Measurements from ENCODE around the gene STK38.
A peak's percentile ranks its signal among the peaks of the same experiment; 100 is the strongest.
"Not testable (repeated sequence)": the region's sequence is repeated elsewhere in the genome, so short reads cannot be mapped to it uniquely, and the experiment has no call there.

STK38 gene

DNA sequence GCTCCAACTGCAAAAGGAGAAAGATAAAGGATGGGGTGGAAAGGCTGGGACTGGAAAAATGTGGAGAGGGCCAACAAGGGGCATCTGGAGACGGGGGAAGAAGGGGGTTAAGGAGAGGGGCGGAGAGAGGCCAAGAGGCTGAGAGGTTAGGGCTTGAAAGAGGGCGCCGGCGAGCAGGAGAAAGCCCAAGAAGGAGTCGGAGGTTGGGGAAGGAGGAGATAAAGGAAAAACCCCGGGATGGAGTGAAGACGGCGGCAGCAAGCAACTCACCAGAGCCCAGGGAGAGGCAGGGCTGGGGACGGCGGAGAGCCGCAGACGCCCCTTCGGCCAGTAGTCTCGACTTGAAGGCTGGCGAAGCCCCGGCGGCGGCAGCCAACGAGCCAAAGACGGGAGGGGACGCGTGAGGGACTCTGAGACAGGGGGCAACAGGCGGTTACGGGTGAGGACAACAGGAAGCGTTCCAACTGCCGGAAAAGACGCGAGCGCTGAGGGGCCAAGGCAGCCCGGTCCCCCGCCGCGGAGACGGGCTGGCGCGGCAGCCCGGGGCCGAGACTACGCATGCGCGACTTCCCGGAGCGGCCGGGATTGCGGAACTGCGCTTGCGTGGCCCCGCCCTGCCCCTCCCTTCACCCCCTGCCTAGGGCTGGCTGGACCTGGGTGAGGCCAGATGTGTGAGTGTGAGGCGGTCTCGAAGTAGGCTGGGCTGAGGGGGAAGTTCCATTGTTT is at the start of gene STK38:
Gene STK38, minus strand, starts transcription at position 560 of the 726 bp plus-strand sequence. CDS start 7,277 bp downstream, outside the sequence.
- Mint-ChIP-seq H3K9me3 (no peaks in the 10 kb centered on the region), H3K27me3 (peaks cover 7% of the 10 kb centered on the region), H3K36me3 (peaks cover 29% of the 10 kb centered on the region), H3K4me1 (peaks cover 40% of the 10 kb centered on the region), H3K4me3 (peak within 1 kb of the TSS; percentile 90), H3K27ac (peak within 1 kb of the TSS; percentile 98)
- DNase-seq = peak; percentile 94
- CTCF ChIA-PET = no interaction called here

DNA sequence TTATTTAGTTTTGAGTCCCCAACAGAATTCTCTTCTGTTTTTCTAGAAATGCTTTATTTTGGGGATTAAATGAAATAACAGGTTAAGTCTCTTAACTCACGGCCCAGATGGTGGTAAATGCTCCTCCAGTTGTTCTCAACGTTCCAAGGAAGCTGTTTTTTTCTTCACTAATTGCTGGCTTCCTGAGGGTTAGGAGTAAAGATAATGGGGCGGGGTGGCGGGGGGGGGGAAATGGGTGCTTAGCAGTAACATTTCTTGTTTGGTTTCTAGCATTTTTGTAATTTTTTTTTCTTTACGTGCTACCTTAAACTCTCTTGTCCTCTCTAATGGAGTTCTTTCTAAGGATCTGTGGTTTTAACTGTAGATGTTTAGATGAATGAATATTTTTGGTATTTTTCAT is 49.1 kb upstream of the STK38 start:
- Mint-ChIP-seq H3K27me3 (peaks cover 9% of the 10 kb centered on the region), H3K36me3 (peaks cover 66% of the 10 kb centered on the region), H3K9me3 (no peaks in the 10 kb centered on the region), H3K27ac (peak overlapping the region; percentile 95), H3K4me1 (peaks cover 63% of the 10 kb centered on the region), H3K4me3 (peak overlapping the region; percentile 89)
- CTCF ChIA-PET = interaction anchor here (1.0 kb wide), 1 partner anchor 19 kb away, joined by 3 read pairs; no protein-coding TSS in a partner anchor
- peak; percentile 2 for DNase-seq

DNA sequence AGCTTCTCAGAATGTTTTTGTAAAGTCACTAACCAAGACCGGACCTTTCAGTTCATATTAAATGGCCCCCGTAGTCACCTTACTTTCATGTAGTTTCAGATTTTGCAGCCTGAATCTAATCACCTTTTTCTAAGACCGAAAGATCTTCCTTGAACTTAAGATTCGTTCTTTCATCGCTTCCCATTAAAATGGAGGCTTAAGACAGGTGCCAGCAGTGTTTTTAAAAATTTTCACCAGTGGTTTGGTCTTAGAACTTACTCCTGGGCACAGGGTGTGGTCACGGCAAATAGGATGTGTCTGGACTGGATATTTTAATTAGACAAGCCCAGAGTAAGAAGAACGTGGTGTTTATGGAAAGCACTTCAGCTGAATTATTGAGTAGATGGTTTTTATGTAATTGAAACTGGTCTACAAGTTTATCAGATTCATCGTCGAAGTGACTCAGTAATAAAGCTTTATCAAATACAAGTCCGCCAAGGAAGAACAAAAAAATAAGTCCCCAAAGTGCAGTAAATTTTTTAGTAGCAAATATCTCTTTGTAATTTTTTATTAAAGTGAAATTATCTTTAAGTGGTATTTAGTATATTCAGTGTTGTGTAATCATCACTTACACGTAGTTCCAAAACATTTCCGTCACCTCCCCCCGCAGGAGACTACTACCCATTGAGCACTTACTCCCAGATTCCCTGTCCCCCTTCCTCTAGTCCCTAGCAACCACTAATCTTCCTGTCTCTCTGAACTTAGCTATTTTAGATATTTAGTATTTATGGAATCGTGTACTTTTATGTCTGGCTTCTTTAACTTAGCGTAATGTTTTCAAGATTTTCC is 47.8 kb upstream of the STK38 start:
- Mint-ChIP-seq H3K36me3 (peaks cover 55% of the 10 kb centered on the region), H3K27me3 (peaks cover 12% of the 10 kb centered on the region), H3K27ac (peak overlapping the region; percentile 95), H3K4me1 (peaks cover 52% of the 10 kb centered on the region), H3K9me3 (no peaks in the 10 kb centered on the region), H3K4me3 (peak overlapping the region; percentile 89)
- peak; percentile 37 for DNase-seq
- CTCF ChIA-PET = interaction anchor here (0.7 kb wide), 1 partner anchor 10 kb away, joined by 3 read pairs; no protein-coding TSS in a partner anchor

DNA sequence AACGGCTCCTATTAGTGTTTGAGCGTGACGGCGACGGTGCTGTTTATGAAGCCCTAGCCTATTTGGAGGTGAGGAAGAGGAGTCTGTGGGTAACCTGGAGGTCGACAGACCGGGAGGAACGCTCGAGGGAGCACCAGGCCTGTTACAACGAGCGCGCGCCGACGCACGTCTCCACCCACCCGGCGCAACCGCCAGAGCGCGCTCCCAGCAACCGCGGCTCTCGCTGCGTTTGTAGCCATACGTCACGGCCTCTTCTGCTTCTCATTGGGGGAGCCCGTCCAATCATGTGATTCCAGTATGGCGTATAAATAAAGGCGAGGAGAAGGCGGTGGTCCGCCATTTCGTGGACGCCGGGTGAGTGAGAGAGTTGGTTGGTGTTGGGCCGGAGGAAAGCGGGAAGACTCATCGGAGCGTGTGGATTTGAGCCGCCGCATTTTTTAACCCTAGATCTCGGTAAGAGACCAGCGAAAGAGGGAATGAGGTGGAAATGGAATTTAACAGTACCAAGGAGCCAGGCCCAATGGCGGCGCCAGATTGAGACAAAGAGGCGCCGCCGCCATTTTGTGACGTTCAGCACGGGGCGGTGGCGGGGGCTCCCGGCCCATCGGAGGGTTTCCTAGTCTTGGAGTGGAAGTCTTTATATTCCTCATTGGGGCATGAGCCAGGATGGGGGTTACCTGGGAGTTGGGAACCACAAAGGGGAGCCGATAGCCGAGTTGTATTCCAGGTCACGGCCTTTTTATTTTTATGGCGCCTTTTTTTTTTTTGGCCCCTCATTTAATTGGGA is 46.9 kb upstream of the STK38 start, which contains the start of gene SRSF3:
Gene SRSF3, plus strand, starts transcription at position 334 of the 787 bp plus-strand sequence. CDS start 2,401 bp downstream, outside the sequence.
- CTCF ChIA-PET = no interaction called here
- no peaks in the 10 kb centered on the region for H3K9me3 Mint-ChIP-seq
- H3K27me3 Mint-ChIP-seq = peaks cover 13% of the 10 kb centered on the region
- peak; percentile 97 for DNase-seq
- peak within 1 kb of the TSS; percentile 95 for H3K27ac Mint-ChIP-seq
- H3K36me3 Mint-ChIP-seq = peaks cover 47% of the 10 kb centered on the region
- H3K4me1 Mint-ChIP-seq = peaks cover 44% of the 10 kb centered on the region
- H3K4me3 Mint-ChIP-seq = peak within 1 kb of the TSS; percentile 89

DNA sequence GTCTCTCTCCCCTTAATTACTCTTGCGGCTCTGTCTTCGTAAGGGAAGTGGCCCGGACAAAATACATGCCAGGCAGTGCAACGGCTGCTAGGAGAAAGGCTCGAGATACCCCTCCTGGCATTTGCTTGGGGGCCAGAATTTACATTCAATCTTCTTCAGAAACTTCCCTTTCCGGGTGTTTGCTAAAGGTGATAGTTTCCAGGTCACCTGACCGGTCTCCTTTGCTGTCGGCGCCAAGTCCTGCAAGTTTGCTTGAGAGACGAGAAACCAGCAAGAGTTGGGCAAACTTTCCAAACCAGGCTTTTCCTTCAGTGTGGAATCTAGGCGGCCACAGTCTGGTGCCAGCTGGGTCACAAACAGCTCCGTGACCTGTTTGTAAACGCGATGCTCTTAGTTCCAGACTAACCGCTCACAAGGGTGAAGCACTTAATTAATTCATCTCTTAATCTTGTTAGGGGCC is 46.3 kb upstream of the STK38 start:
- peaks cover 38% of the 10 kb centered on the region for H3K4me1 Mint-ChIP-seq
- DNase-seq = peak; percentile 64
- no peaks in the 10 kb centered on the region for H3K9me3 Mint-ChIP-seq
- peak overlapping the region; percentile 95 for H3K27ac Mint-ChIP-seq
- CTCF ChIA-PET = interaction anchor here (1.2 kb wide), 1 partner anchor 170 kb away, joined by 3 read pairs; no protein-coding TSS in a partner anchor
- peak overlapping the region; percentile 89 for H3K4me3 Mint-ChIP-seq
- peaks cover 13% of the 10 kb centered on the region for H3K27me3 Mint-ChIP-seq
- H3K36me3 Mint-ChIP-seq = peaks cover 41% of the 10 kb centered on the region

DNA sequence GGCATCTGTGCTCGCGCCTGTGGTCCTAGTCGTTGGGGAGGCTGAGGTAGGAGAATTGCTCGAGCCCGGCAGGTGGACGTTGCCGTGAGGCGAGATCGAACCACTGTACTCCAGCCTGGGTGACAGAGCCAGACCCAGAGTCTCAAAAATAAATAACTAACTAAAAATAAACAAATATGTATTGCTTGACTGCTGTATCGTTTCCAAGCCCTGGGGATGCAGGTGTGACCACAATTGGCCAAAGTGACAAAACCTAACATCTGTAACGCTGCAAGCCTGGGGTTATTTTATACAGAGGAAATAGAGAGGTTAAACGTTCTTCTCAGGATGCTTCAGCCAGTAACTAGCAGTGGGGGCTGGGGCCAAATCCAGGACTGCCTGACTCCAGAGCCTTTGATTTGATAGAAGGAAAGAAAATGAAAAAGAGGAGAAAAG is 45.0 kb upstream of the STK38 start:
- no peaks in the 10 kb centered on the region for H3K9me3 Mint-ChIP-seq
- peak; percentile 26 for DNase-seq
- CTCF ChIA-PET = interaction anchor here (1.2 kb wide), 1 partner anchor 169 kb away, joined by 3 read pairs; no protein-coding TSS in a partner anchor
- peaks cover 30% of the 10 kb centered on the region for H3K36me3 Mint-ChIP-seq
- H3K27ac Mint-ChIP-seq = peak overlapping the region; percentile 90
- peak overlapping the region; percentile 63 for H3K4me3 Mint-ChIP-seq
- peaks cover 28% of the 10 kb centered on the region for H3K4me1 Mint-ChIP-seq
- peaks cover 21% of the 10 kb centered on the region for H3K27me3 Mint-ChIP-seq

DNA sequence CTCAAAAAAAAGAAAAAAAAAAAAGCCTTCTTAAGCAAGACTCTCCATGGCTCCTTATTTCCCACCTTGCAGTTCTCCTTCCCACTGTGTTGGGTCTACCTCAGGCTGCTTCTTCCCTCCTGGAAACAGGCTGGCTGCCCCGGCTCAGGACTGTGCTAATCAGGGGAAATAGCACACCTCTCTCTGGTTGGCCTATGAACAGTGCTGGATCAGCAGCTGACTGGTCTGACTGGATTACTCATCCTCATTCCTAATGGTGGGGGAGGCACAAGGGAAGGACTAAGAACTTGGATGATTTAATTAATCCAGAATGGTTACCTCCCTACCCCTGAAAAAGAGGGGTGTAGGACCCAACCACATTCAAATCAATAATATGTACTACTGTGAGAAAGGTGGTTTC is 43.0 kb upstream of the STK38 start:
- CTCF ChIA-PET = no interaction called here
- peak; percentile 9 for DNase-seq
- H3K27ac Mint-ChIP-seq = no peak overlapping the region
- no peak overlapping the region for H3K4me3 Mint-ChIP-seq
- no peaks in the 10 kb centered on the region for H3K9me3 Mint-ChIP-seq
- H3K36me3 Mint-ChIP-seq = peaks cover 11% of the 10 kb centered on the region
- H3K4me1 Mint-ChIP-seq = peaks cover 22% of the 10 kb centered on the region
- H3K27me3 Mint-ChIP-seq = peaks cover 21% of the 10 kb centered on the region

DNA sequence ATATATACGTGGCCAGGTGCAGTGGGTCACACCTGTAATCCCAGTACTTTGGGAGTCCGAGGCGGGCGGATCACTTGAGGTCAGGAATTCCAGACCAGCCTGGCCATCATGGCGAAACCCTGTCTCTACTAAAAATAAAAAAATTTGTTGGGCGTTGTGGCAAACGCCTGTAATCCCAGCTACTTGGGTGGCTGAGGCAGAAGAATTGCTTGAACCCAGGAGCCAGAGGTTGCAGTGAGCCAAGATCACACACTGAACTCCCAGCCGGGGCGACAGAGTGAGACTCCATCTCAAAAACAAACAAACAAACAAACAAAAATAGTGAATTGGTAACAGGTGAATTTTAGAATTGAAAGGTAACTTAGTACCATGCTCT is 41.7 kb upstream of the STK38 start:
- DNase-seq = peak; percentile 4
- H3K27ac Mint-ChIP-seq, H3K9me3 Mint-ChIP-seq, H3K4me3 Mint-ChIP-seq, CTCF ChIA-PET, H3K36me3 Mint-ChIP-seq: not testable (repeated sequence)
- Mint-ChIP-seq H3K27me3 (peaks cover 17% of the 10 kb centered on the region), H3K4me1 (peaks cover 22% of the 10 kb centered on the region)

DNA sequence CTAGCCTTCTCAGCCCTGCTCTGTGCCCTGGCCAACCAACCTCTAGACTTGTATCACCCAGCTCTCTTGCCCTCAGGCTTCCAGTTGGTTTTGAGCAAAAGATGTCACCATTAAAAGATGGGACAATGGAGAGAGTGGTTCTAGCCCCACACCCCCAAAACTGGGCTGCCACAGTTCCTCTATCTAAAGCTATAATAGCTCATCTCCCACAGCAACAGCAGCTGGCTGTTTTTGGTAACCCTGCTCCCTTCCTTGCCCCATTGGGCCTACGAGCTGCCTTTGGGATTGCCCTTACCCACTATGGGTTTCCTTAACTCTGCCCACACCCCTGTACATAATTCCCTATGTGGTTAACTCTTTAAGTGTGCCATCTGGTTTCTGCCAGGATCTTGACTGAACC is 39.3 kb upstream of the STK38 start:
- Mint-ChIP-seq H3K4me1 (peaks cover 10% of the 10 kb centered on the region), H3K4me3 (no peak overlapping the region), H3K36me3 (no peaks in the 10 kb centered on the region), H3K9me3 (no peaks in the 10 kb centered on the region), H3K27ac (no peak overlapping the region), H3K27me3 (peaks cover 15% of the 10 kb centered on the region)
- CTCF ChIA-PET = interaction anchor here (0.6 kb wide), 1 partner anchor 85 kb away, joined by 3 read pairs; no protein-coding TSS in a partner anchor
- DNase-seq = no peak

DNA sequence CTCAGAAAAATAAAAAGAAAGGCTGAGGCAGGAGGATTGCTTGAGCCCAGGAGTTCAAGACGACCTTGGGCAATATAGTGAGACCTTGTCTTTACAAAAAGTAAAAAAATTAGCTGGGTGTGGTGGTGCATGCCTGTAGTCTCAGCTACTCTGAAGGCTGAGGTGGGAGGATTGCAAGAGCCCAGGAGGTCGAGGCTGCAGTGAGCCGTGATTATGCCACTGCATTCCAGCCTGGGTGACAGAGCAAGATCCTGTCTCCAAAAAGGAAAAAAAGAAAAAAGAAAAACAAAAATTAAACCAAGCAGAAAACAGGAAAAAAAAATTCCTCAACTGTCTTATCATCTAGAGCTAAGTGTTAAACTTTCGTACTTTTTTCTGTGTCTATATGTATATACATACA is 34.4 kb upstream of the STK38 start:
- Mint-ChIP-seq H3K36me3 (no peaks in the 10 kb centered on the region), H3K4me3 (no peak overlapping the region), H3K9me3 (no peaks in the 10 kb centered on the region), H3K27me3 (peaks cover 5% of the 10 kb centered on the region), H3K27ac (no peak overlapping the region), H3K4me1 (peaks cover 14% of the 10 kb centered on the region)
- no peak for DNase-seq
- CTCF ChIA-PET = interaction anchor here (0.9 to 1.3 kb wide), 2 partner anchors 158 to 240 kb away, joined by 3 to 5 read pairs; no protein-coding TSS in a partner anchor

DNA sequence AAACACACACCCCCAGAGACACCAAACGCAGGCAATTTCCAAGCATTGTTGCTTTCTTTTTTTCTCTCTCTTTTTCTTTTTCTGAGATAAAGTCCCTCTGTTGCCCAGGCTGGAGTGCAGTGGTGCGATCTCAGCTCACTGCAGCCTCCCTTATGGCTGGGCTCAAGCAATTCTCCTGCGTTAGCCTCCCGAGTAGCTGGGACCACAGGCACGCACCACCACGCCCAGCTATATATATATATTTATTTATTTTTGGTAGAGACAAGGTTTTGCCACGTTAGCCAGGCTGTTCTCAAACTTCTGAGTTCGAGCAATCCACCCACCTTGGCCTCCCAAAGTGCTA is 32.9 kb upstream of the STK38 start:
- H3K4me1 Mint-ChIP-seq = peaks cover 14% of the 10 kb centered on the region
- H3K36me3 Mint-ChIP-seq = no peaks in the 10 kb centered on the region
- H3K27ac Mint-ChIP-seq = no peak overlapping the region
- peaks cover 5% of the 10 kb centered on the region for H3K27me3 Mint-ChIP-seq
- CTCF ChIA-PET = interaction anchor here (1.0 to 2.6 kb wide), 9 partner anchors 16 to 157 kb away, joined by 3 to 20 read pairs (median 3); no protein-coding TSS in a partner anchor
- no peak for DNase-seq
- no peak overlapping the region for H3K4me3 Mint-ChIP-seq
- no peaks in the 10 kb centered on the region for H3K9me3 Mint-ChIP-seq

DNA sequence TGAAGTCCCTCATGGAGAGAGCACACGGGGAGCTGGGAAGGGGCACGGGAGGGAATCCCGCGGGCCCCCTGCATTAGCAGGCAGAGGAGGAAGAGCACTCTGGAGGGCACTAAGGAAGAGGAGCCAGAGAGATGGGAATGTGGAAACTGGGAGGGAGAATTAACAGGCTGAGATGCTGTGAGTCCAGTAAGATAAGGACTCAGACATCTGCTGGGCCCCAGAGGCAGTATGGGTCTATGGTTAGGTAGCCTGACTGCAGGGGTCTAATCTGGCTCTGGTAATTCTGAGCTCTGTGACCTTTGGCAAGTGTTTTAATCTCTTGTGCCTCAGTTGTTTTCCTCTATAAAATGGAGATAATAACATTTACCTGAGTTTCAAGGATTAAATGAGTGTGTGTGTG is 31.2 kb upstream of the STK38 start:
- CTCF ChIA-PET = interaction anchor here (2.6 kb wide), 1 partner anchor 155 kb away, joined by 20 read pairs; no protein-coding TSS in a partner anchor
- H3K27me3 Mint-ChIP-seq = peaks cover 5% of the 10 kb centered on the region
- H3K36me3 Mint-ChIP-seq = no peaks in the 10 kb centered on the region
- DNase-seq = no peak
- H3K27ac Mint-ChIP-seq = no peak overlapping the region
- peaks cover 13% of the 10 kb centered on the region for H3K4me1 Mint-ChIP-seq
- H3K4me3 Mint-ChIP-seq = no peak overlapping the region
- no peaks in the 10 kb centered on the region for H3K9me3 Mint-ChIP-seq

DNA sequence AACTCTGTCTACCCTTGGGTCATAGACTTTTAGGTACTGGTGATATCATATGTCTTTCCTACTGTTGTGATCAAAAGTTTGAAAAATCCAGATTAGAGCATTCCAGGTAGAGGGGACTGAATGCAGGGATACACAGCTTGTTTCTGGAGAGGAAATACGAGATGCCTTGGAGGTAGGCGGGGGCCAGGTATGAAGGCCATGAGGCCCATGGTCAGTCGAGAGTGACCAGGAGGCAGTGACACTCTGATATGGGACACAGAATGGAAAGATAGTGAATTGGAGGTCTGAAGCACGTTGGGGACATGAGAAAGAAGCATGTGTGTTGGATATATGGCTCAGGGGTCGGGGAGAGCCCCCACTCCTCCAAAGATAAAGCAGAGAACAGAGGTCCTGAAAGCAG is 30.8 kb upstream of the STK38 start:
- Mint-ChIP-seq H3K27ac (no peak overlapping the region), H3K4me1 (peaks cover 11% of the 10 kb centered on the region), H3K4me3 (no peak overlapping the region), H3K9me3 (no peaks in the 10 kb centered on the region), H3K36me3 (no peaks in the 10 kb centered on the region), H3K27me3 (peaks cover 5% of the 10 kb centered on the region)
- no peak for DNase-seq
- CTCF ChIA-PET = no interaction called here
